H9 (cell line): ENCODE results near the gene SGCD. TPM values are rescaled to one million over a fixed set of nuclear protein-coding genes. Genes with fewer than 3 reads are reported as not detected.

ENCODE experiments used
- DNase-seq: peaks from one replicate; pipeline ENCODE4 v3.0.0-alpha.2; 2017
- H2AFZ ChIP-seq: one replicate; pipeline ENCODE4 v1.6.1; 2013; ENCODE audit warnings: mild to moderate bottlenecking, low read length, control low read depth, moderate library complexity
- H2AK5ac ChIP-seq: 2 replicates; pipeline ENCODE4 v1.6.1; 2013; ENCODE audit warnings: low read length, control low read depth, mixed read lengths; ENCODE audit not compliant: insufficient read length
- H2BK120ac ChIP-seq: one replicate; pipeline ENCODE4 v1.6.1; 2013; ENCODE audit warnings: low read depth, mild to moderate bottlenecking, low read length, control low read depth, inconsistent platforms; ENCODE audit not compliant: poor library complexity, severe bottlenecking
- H2BK12ac ChIP-seq: 2 replicates; pipeline ENCODE4 v1.6.1; 2013; ENCODE audit warnings: low read length, control low read depth, mixed read lengths, low read depth; ENCODE audit not compliant: insufficient read length
- H2BK15ac ChIP-seq: 2 replicates; pipeline ENCODE4 v1.6.1; 2013; ENCODE audit warnings: low read depth, low read length, control low read depth
- H2BK20ac ChIP-seq: one replicate; pipeline ENCODE4 v1.6.1; 2013; ENCODE audit warnings: low read depth, mild to moderate bottlenecking, low read length, control low read depth, inconsistent platforms; ENCODE audit not compliant: poor library complexity, severe bottlenecking
- H2BK5ac ChIP-seq: 2 replicates; pipeline ENCODE4 v1.6.1; 2013; ENCODE audit warnings: low read length, control low read depth, mixed read lengths; ENCODE audit not compliant: insufficient read length
- H3K14ac ChIP-seq: 2 replicates; pipeline ENCODE4 v1.6.1; 2013; ENCODE audit warnings: low read length, control low read depth; ENCODE audit not compliant: insufficient read depth
- H3K18ac ChIP-seq: 2 replicates; pipeline ENCODE4 v1.6.1; 2013; ENCODE audit warnings: low read depth, mild to moderate bottlenecking, mixed read lengths, low read length, control low read depth; ENCODE audit not compliant: insufficient read length
- H3K23ac ChIP-seq: 2 replicates; pipeline ENCODE4 v1.6.1; 2013; ENCODE audit warnings: low read length, control low read depth, mixed read lengths, low read depth; ENCODE audit not compliant: insufficient read length
- H3K23me2 ChIP-seq: 2 replicates; pipeline ENCODE4 v1.6.1; 2013; ENCODE audit warnings: low read depth, mild to moderate bottlenecking, mixed read lengths, low read length, control low read depth; ENCODE audit not compliant: insufficient read length, poor library complexity, severe bottlenecking
- H3K27ac ChIP-seq: 2 replicates; pipeline ENCODE4 v1.5.1; 2013; ENCODE audit warnings: low read length, control low read depth, mixed read lengths, low read depth; ENCODE audit not compliant: insufficient read length
- H3K27me3 ChIP-seq: 2 replicates; pipeline ENCODE4 v1.6.1; 2013; ENCODE audit warnings: low read length, control low read depth, inconsistent platforms; ENCODE audit not compliant: insufficient read depth
- H3K4ac ChIP-seq: 2 replicates; pipeline ENCODE4 v1.6.1; 2013; ENCODE audit warnings: low read depth, mild to moderate bottlenecking, control low read depth, inconsistent platforms, low read length, moderate library complexity
- H3K4me1 ChIP-seq: 2 replicates; pipeline ENCODE4 v1.6.1; 2013; ENCODE audit warnings: low read length, control low read depth, inconsistent platforms; ENCODE audit not compliant: insufficient read depth
- H3K4me2 ChIP-seq: 2 replicates; pipeline ENCODE4 v1.6.1; 2013; ENCODE audit warnings: low read length, control low read depth, mixed read lengths; ENCODE audit not compliant: insufficient read length, insufficient read depth
- H3K56ac ChIP-seq: 2 replicates; pipeline ENCODE4 v1.6.1; 2013; ENCODE audit warnings: low read depth, mild to moderate bottlenecking, mixed read lengths, low read length, control low read depth; ENCODE audit not compliant: insufficient read length
- H3K79me1 ChIP-seq: 2 replicates; pipeline ENCODE4 v1.6.1; 2013; ENCODE audit warnings: low read depth, mild to moderate bottlenecking, moderate library complexity, low read length, control low read depth, inconsistent platforms; ENCODE audit not compliant: insufficient read depth, poor library complexity, severe bottlenecking
- H3K79me2 ChIP-seq: 2 replicates; pipeline ENCODE4 v1.6.1; 2013; ENCODE audit warnings: low read length, control low read depth, inconsistent platforms; ENCODE audit not compliant: insufficient read depth
- H3K9ac ChIP-seq: 2 replicates; pipeline ENCODE4 v1.6.1; 2013; ENCODE audit warnings: low read length, control low read depth, mixed read lengths; ENCODE audit not compliant: insufficient read length; ENCODE audit errors: extremely low read depth
- H3K9me3 ChIP-seq: one replicate; pipeline ENCODE4 v1.6.1; 2013; ENCODE audit warnings: low read depth, low read length, inconsistent platforms; ENCODE audit not compliant: control insufficient read depth
- H3T11ph ChIP-seq: one replicate; pipeline ENCODE4 v1.6.1; 2013; ENCODE audit warnings: mild to moderate bottlenecking, low read length, control low read depth, inconsistent platforms
- H4K20me1 ChIP-seq: one replicate; pipeline ENCODE4 v1.6.1; 2013; ENCODE audit not compliant: control insufficient read depth, insufficient read length, insufficient read depth
- H4K5ac ChIP-seq: 2 replicates; pipeline ENCODE4 v1.6.1; 2013; ENCODE audit warnings: low read depth, mild to moderate bottlenecking, mixed read lengths, low read length, control low read depth; ENCODE audit not compliant: insufficient read length
- H4K8ac ChIP-seq: replicated peaks from 2 replicates; pipeline ENCODE4 v1.6.1; 2013; ENCODE audit warnings: low read length, control low read depth, mixed read lengths, low read depth; ENCODE audit not compliant: insufficient read length
- H4K91ac ChIP-seq: 2 replicates; pipeline ENCODE4 v1.6.1; 2013; ENCODE audit warnings: low read depth, mild to moderate bottlenecking, moderate library complexity, mixed read lengths, low read length, control low read depth; ENCODE audit not compliant: insufficient read length
- H3K27ac Mint-ChIP-seq, 3 experiments: 2 replicates in 2 of 3; 3 replicates in 1 of 3; pipeline ENCODE4 v1.8.0; 2020 to 2021; ENCODE audit warnings: mixed read lengths in 3 of 3, mild to moderate bottlenecking in 1 of 3, moderate library complexity in 1 of 3
- H3K27me3 Mint-ChIP-seq: 2 replicates; pipeline ENCODE4 v1.8.0; 2021; ENCODE audit warnings: low read depth, mild to moderate bottlenecking, moderate library complexity, mixed read lengths
- H3K36me3 Mint-ChIP-seq, 3 experiments: 2 replicates in 2 of 3; 3 replicates in 1 of 3; pipeline ENCODE4 v1.8.0; 2020 to 2021; ENCODE audit warnings: low read depth in 3 of 3, mixed read lengths in 3 of 3; ENCODE audit not compliant: insufficient read depth in 1 of 3
- H3K4me1 Mint-ChIP-seq, 2 experiments: 2 replicates each; pipeline ENCODE4 v1.8.0; 2020; ENCODE audit warnings: mixed read lengths in 2 of 2
- H3K4me3 Mint-ChIP-seq, 2 experiments: 2 replicates in 1 of 2; 3 replicates in 1 of 2; pipeline ENCODE4 v1.8.0; 2020 to 2021; ENCODE audit warnings: mild to moderate bottlenecking in 2 of 2, mixed read lengths in 2 of 2, moderate library complexity in 1 of 2
- H3K9me3 Mint-ChIP-seq, 2 experiments: 2 replicates in 1 of 2; 3 replicates in 1 of 2; pipeline ENCODE4 v1.8.0; 2020; ENCODE audit warnings: mild to moderate bottlenecking in 2 of 2, mixed read lengths in 2 of 2, moderate library complexity in 1 of 2
- CTCF ChIP-seq: fragments of 200-600 bp; sonication (generic); conservative IDR thresholded peaks from 3 replicates; pipeline ENCODE4 v1.8.0; 2021; ENCODE audit warnings: antibody characterized with exemption, mild to moderate bottlenecking
- whole genome bisulfite sequencing: extraction: QIAGEN DNeasy Blood & Tissue Kit; methylation state at CpG from one replicate; pipeline ENCODE4 v1.1.7; 2013; ENCODE audit warnings: missing lambda C conversion rate, low lambda C conversion rate, mixed read lengths; ENCODE audit not compliant: insufficient read length; ENCODE audit errors: extremely low coverage; 5-methylcytosine and 5-hydroxymethylcytosine counted together
- total RNA-seq: library from RNA; stranded (reverse); gene quantifications from 2 replicates; pipeline ENCODE4 v1.2.1, GENCODE V29; 2021

The SGCD gene
- total RNA-seq, 1 experiment from 2014 or later: 0.11 TPM

GRCh38 chr5:156328161-156328560 lies 1.2 kb downstream of the SGCD start:
- Histone ChIP-seq H3K4ac (no peak overlapping the region), H3K27ac (no peak overlapping the region), H2BK12ac (no peak overlapping the region), H3K9ac (no peak overlapping the region), H3K18ac (no peak overlapping the region), H3K56ac (no peak overlapping the region), H4K91ac (no peak overlapping the region), H2AFZ (no peak overlapping the region), H3K27me3 (no peaks in the 10 kb centered on the region), H2BK120ac (no peak overlapping the region), H3K79me1 (no peaks in the 10 kb centered on the region), H4K20me1 (no peaks in the 10 kb centered on the region), H2BK15ac (no peak overlapping the region), H4K8ac (no peak overlapping the region), H3K23me2 (no peaks in the 10 kb centered on the region), H3K23ac (no peak overlapping the region), H3T11ph (no peak overlapping the region), H3K9me3 (no peaks in the 10 kb centered on the region), H2BK5ac (no peak overlapping the region), H3K14ac (no peak overlapping the region), H2BK20ac (no peak overlapping the region), H3K4me2 (no peak overlapping the region), H4K5ac (no peak overlapping the region), H3K4me1 (no peaks in the 10 kb centered on the region), H2AK5ac (no peak overlapping the region), H3K79me2 (no peaks in the 10 kb centered on the region)
- Mint-ChIP-seq H3K4me1 (peaks cover 0 to 5% of the 10 kb centered on the region in 2 experiments; a peak in 2 of 4 replicates), H3K36me3 (peaks cover 0 to 6% (median 0%) of the 10 kb centered on the region in 3 experiments; a peak in 1 of 7 replicates), H3K27ac (no peak overlapping the region), H3K4me3 (no peak overlapping the region), H3K9me3 (no peaks in the 10 kb centered on the region; a peak in 1 of 5 replicates), H3K27me3 (no peaks in the 10 kb centered on the region)
- no peak for TF ChIP-seq CTCF
- no peak for DNase-seq
- WGBS: no CpG with 5 or more reads among the region's 3 CpGs
